Kidney glomerular epithelial cell (primary cell): ENCODE results near the gene GRPEL1.
"Not testable (repeated sequence)": the region's sequence is repeated elsewhere in the genome, so short reads cannot be mapped to it uniquely, and the experiment has no call there.

Experiments
- DNase-seq: peaks from one replicate; lab custom pipeline; 2025; lab: John Stamatoyannopoulos, UW

GRPEL1 gene

DNA sequence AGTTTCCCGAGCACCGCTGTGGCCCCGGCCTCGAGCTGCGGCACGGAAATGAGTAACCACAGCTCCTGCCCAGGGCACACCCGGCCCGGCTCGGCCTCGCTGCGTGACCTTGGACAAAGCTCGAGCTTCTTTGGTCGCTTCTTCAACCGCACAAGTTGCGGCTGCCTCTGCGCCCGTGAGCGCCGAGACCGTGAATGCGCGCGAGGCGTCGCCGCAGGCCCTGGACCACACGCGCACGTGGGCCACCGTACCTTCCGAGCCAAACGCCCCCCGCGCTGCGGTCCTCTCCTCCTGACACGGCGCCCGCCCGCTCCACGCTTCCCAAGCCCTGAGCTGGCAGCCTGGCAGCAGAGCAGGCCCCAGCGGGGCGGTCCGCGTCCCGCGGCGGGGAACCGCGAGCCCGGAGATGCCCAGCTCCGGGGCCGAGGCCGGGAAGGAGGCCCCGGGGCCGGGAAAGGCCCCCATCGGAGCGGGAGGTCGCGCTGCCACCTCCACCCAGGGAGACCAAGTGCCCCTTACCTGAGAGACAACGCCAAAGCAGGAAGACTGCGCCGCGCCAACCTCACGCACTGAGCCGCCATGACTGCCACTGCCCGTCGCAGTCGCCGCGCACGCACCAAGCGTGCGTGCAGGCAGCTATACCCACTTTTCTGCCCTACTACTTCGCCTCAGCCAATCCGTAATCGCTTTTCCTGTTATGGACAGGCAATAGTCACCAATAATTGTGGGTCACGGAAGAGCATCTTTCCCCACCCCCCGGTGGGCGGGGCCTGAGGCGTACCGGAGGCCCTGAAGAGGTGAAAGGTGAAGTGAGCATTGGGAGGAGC lies at the start of gene GRPEL1:
TSS of gene GRPEL1 (minus strand) at position 613 of the 827 bp plus-strand sequence. CDS start at position 581, 32 bp downstream.
- DNase-seq = peak; percentile 100

GRCh38 chr4:7116705-7117104 lies 48.8 kb upstream of the GRPEL1 start:
- no peak for DNase-seq

DNA sequence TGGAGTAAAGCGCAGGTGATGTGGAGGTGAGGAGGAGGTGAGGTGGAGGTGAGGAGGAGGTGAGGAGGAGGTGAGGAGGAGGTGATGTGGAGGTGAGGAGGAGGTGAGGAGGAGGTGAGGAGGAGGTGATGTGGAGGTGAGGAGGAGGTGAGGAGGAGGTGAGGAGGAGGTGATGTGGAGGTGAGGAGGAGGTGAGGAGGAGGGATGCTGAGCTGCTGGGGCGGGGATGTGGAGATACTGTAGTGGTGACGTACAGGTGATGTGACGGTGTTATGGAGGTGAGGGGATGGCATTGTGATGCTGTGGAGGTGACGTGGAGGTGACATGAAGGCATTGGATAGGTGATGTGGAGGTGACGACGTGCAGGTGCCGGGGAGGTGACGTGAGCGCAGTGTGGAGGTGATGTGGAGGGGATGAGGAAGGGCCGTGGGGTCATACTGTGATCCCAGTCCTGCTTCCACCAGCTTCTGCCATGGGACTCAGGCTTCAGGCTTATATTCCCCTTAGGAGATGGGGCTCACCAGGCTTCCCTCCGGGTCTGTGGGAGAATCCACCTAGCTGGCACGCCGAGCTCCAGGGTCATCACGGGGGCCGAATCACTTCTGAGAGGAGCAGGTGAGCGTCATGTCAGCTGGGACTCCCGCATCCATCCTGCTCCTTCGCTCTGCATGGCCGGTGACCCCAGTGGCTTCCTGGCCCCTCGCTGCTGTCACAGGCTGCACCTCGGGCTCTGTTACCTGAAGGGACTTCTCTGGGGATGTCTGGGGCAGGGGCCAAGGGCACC lies 47.9 kb upstream of the GRPEL1 start:
- no peak for DNase-seq

DNA sequence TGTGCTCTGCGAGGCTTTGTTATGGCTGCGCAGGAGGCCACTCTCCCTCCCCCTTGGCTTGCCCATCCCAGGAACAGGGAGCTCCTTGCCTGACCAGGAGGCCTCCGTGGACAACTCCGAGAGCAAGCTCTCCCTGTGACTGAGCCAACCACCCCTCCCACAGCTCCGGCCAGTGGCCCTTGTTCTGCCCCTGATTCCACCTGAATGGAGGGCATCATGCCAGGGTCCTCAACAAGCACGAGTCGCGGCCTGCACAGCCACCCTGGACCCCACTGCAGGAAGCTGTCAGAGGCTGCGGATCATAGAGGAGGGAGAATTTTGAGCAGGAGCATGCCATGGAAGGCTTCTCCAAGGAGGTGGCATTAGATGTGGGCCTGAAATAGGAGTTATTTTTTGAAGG lies 44.8 kb upstream of the GRPEL1 start:
- no peak for DNase-seq

GRCh38 chr4:7111441-7111840 lies 43.6 kb upstream of the GRPEL1 start:
- DNase-seq = no peak

DNA sequence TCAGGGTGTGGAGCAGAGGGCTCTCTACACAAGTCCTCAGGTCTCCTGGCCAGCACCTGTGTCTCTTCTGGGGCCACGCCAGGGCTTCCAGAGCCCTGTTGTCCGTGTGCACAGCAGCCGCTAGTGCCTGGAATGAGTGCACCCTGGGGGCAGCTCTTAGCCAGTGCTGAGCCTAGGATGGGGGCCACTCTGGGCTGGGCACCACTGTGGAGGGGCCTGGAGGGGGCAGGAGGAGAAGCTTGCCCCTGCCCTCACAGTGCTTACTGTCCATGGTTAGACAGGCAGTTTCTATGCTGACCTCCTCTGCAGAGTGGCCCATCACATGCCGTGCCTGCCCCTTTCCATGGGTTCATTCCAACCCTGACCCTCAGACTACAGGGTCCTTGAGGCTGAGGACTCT lies 42.7 kb upstream of the GRPEL1 start:
- DNase-seq = no peak

DNA sequence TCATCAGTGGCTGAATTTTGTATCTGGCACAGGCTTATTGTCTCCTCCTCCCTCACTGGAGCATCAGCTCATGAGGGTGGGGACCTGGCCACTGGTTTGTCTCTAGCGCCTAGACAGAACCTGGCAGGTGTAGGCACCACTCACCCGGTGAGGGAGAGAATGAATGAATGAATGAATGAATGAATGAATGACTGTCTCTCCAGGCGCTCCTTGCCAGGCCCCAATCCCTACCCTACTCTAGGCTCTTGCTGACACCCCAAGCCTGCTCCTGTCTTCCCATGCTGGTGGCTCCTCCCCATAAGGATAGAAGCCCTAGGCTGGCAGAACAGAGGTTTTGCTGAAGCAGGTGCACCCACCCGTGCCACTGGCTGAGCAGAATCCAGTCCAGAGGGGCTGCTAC lies 41.3 kb upstream of the GRPEL1 start:
- no peak for DNase-seq

DNA sequence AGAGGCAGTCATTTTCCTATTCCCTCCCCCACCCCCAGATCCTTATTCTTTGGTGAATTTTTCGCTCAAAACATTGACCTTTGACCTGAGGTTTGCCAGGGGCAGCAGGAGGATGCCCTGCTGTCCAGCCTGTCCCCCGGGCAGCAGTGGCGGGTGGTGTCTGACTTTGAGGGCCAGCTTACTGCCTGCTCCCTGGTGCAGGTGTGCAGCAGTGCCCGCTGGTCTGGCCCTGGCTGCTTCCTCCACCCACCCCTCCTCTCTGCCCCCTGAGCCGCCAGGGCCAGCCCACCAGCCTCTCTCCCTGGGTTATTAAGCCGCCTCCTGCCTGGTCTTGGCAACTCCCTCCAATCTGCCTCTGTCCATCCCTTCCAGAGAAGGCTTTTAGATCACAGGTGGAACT lies 40.8 kb upstream of the GRPEL1 start:
- no peak for DNase-seq

- no peak for DNase-seq
These were observed 40.3 kb upstream of the GRPEL1 start for GRCh38 chr4:7108046-7108625.

GRCh38 chr4:7107166-7107905 lies 39.5 kb upstream of the GRPEL1 start:
- no peak for DNase-seq

- no peak for DNase-seq
These were observed 37.4 kb upstream of the GRPEL1 start for GRCh38 chr4:7105276-7105675.

- no peak for DNase-seq
These were observed 36.6 kb upstream of the GRPEL1 start for GRCh38 chr4:7104366-7105031.

DNA sequence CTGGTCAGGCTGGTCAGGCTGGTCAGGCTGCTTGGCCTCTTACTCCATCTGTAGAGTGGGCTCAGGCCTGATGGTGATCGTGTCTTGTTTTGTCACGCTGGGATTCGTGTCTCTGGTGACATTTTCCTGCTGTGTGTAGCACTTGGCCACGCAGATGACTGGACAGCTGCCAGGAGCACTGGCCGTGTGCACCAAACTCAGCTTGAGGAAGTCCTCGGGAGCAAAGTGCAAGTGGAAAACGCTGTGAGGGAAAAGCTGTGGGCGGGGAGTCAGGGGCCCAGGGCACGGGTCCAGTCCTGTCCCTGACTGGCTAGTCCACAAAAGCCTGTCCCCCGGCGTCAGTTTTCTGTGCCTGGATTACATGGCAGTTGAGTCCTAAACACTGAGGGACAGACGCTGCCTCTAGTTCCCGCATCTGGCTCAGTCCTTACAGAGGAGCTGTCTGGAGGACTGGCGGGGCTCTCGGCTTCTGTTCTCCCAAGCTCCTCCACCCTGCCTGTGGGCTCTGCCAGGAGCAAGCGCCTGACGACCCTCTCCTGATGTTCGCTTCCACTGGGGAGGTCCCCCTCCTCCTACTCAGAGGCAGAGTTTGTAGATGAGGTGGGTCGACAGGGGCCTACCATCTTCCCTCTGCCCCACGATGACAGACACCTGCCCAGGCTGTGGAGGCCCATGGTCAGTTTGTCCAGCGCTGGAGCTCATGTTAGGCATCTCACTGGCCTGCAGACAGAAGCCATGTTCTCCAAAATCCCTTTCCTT lies 35.9 kb upstream of the GRPEL1 start:
- no peak for DNase-seq

DNA sequence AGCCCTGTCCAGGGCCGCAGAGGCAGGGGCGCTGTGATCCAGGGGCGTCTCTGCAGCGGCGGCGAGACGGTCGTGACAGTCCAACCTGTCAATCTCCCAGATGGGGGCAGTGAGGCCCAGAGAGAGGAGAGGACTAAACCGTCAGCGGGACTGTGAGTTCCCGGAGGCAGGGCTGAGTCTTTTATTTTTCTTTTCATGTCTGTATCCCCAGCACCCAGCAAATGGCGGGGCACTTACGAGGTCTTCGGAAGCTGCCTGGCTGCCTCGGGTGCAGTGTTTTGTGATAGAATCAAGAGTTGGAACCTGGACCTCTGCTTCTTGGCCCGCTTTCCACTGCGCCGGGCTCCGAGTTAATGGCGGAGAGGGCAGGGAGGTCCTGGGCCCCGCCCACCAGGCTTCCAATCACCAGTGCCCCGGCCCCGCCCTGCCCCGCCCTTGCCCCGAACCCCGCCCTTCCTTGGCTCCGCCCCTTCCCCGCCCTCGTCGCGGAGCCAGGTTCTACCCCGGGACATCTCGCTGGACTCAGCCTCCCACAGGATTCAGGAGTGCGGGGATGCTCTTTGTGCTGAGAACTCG lies 35.3 kb upstream of the GRPEL1 start:
- peak; percentile 69 for DNase-seq

- DNase-seq = not testable (repeated sequence)
These were observed 34.6 kb upstream of the GRPEL1 start for GRCh38 chr4:7102516-7102909.

- DNase-seq = peak; percentile 22
These were observed 34.0 kb upstream of the GRPEL1 start for GRCh38 chr4:7101692-7102515.

DNA sequence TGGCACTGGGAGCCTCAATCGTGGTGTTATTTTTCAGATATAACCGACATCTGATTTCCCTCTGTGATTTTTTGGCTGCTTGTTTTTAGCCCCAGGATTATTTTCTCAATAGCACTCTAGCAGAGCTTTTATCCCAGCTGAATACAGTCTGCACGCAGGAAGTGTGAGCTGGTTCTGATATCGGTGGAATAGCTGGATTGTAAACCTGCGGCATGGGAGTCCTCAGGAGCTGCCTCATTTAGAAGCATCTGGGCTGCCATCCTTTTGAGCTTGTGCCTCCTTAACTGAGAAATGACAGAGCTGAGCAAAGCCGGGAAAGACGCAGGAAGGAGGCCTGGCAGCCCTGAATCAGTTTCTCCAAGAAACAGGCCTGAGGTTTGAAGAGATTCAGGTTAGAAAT lies 28.4 kb upstream of the GRPEL1 start:
- no peak for DNase-seq

DNA sequence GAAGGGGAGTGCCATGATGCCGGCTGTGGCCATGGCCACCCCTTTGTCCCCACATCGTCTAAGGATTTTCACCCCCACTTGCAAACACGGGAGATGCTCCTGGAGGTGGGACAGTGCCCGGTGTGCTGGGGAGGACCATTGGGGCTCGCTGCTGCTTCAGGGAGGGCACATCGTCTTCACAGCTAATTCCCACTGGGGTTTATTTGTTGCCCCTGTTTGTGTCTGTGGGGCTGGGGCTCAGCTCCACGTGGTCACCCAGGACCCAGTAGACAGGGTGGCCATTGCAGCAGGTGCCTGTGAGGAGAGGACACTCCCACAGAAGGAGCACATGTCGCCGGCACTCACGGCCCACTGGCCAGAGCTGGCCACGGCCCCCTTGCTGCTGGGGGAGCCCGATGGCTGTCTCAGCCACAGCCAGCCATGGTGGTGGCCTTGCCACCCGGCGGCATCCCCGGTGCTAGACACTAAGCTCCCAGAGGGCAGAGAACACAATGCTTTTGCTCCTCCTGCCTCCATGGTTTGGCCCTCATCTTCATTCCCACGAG lies 27.8 kb upstream of the GRPEL1 start:
- no peak for DNase-seq

DNA sequence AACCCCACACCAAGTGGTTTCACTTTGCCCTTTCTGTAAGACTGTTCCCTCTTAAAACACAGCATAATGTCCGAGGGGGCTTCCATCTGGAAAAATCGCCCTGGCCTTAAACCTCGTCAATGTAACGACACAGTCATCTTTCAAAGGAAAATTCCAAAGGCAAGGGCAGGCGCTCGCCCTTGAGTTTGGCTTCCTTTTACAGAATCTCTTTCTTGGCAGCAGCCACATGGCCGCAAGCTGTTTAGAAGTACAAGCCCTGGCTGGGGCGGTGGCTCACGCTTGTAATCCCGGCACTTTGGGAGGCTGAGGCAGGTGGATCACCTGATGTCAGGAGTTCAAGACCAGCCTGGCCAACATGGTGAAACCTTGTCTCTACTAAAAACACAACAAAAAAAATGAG lies 27.1 kb upstream of the GRPEL1 start:
- DNase-seq = no peak
